K562 (cell line): Measurements from ENCODE around the gene RNF175. TPM values are rescaled to one million over a fixed set of nuclear protein-coding genes. Genes with fewer than 3 reads are reported as not detected.

Experiments used
- ATAC-seq: fragments of 200-7000 bp; cut with Tn5 transposase; 3 replicates; pipeline ENCODE4 v1.9.1; 2020; ENCODE audit warnings: moderate library complexity
- BruUV-seq: library from RNA; stranded (reverse); fragments of 400-500 nt; replicated peaks from 2 replicates; lab custom pipeline; 2021; lab: Mats Ljungman, UMichigan
- CTCF ChIA-PET: fragments of 300-600 bp; formaldehyde crosslinking; extraction: SDS; loops from one replicate; lab custom pipeline; 2021; ENCODE audit warnings: low intra/inter-chr PET ratio; lab: Yijun Ruan, JAX
- POLR2A ChIA-PET: fragments of 300-600, 350-650 bp; sonication (Branson Sonifier 250); formaldehyde crosslinking; extraction: SDS; loops from one replicate; lab custom pipeline; 2021; ENCODE audit warnings: antibody characterized with exemption, inconsistent platforms; lab: Yijun Ruan, JAX
- DNase-seq, 4 experiments: peaks; one replicate each; pipeline versions ENCODE4 v3.0.0 to v3.0.0-alpha.2; 2011 to 2018; ENCODE audit warnings: low spot score in 3 of 4, mixed read lengths in 3 of 4; ENCODE audit errors: extremely low read depth in 1 of 4
- FAIRE-seq: peaks from 2 replicates; lab custom pipeline; 2011; peaks lifted over from hg19 to GRCh38; lab: Jason Lieb, UNC
- H2AFZ ChIP-seq: 2 replicates; pipeline ENCODE4 v1.6.0; 2011; ENCODE audit warnings: low read depth, low read length, control low read depth, inconsistent platforms
- H3K27ac ChIP-seq: fragments of 200-600 bp; 3 replicates; pipeline ENCODE4 v1.8.0; 2011; ENCODE audit warnings: low read depth, mild to moderate bottlenecking, control low read depth, inconsistent platforms, low read length, moderate library complexity, mixed read lengths; ENCODE audit errors: extremely low read depth
- H3K27me3 ChIP-seq, 2 experiments: fragments of 300-600 bp in 1 of 2; 2 replicates in 1 of 2; 3 replicates in 1 of 2; pipeline versions ENCODE4 v1.6.0 to v1.8.0; 2011; ENCODE audit warnings: inconsistent platforms in 2 of 2, low read length in 2 of 2, mild to moderate bottlenecking in 1 of 2, mixed read lengths in 1 of 2, moderate library complexity in 1 of 2; ENCODE audit not compliant: control insufficient read depth in 2 of 2, insufficient read depth in 2 of 2
- H3K36me3 ChIP-seq: fragments of 300-600 bp; 3 replicates; pipeline ENCODE4 v1.8.0; 2011; ENCODE audit warnings: mild to moderate bottlenecking, low read length, inconsistent platforms; ENCODE audit not compliant: control insufficient read depth, insufficient read depth
- H3K4me1 ChIP-seq, 2 experiments: fragments of 200-600 bp in 1 of 2; replicated peaks in 1 of 2; 2 replicates in 1 of 2; 3 replicates in 1 of 2; pipeline versions ENCODE4 v1.5.1 to v1.8.0; 2011; ENCODE audit warnings: inconsistent platforms in 2 of 2, low read length in 2 of 2, mild to moderate bottlenecking in 1 of 2, mixed read lengths in 1 of 2, moderate library complexity in 1 of 2; ENCODE audit not compliant: control insufficient read depth in 2 of 2, insufficient read depth in 2 of 2
- H3K4me2 ChIP-seq: 2 replicates; pipeline ENCODE4 v1.6.1; 2011; ENCODE audit warnings: low read length, control low read depth, inconsistent platforms, mixed read lengths; ENCODE audit not compliant: insufficient read depth
- H3K4me3 ChIP-seq: fragments of 200-600 bp; sonication (generic), shearing (Covaris generic); 2 replicates; pipeline ENCODE4 v1.5.1; 2016; ENCODE audit warnings: control low read depth, inconsistent platforms
- H3K79me2 ChIP-seq: fragments of 200-600 bp; 3 replicates; pipeline ENCODE4 v1.8.0; 2011; ENCODE audit warnings: low read length, inconsistent platforms; ENCODE audit not compliant: control insufficient read depth, insufficient read depth
- H3K9ac ChIP-seq, 2 experiments: 2 replicates each; pipeline versions ENCODE4 v1.6.0 to v1.6.1; 2011; ENCODE audit warnings: low read depth in 2 of 2, low read length in 2 of 2, control low read depth in 1 of 2, inconsistent platforms in 1 of 2, mild to moderate bottlenecking in 1 of 2, mixed read lengths in 1 of 2; ENCODE audit not compliant: insufficient read depth in 1 of 2
- H3K9me1 ChIP-seq: one replicate; pipeline ENCODE4 v1.6.0; 2011; ENCODE audit warnings: inconsistent platforms, mild to moderate bottlenecking, low read length, moderate library complexity; ENCODE audit not compliant: control insufficient read depth, insufficient read depth
- H3K9me3 ChIP-seq: replicated peaks from 2 replicates; pipeline ENCODE4 v1.5.1; 2011; ENCODE audit warnings: low read depth, low read length, inconsistent platforms; ENCODE audit not compliant: control insufficient read depth, insufficient read depth
- H4K20me1 ChIP-seq: replicated peaks from 2 replicates; pipeline ENCODE4 v1.6.1; 2011; ENCODE audit warnings: low read length, inconsistent platforms, mixed read lengths; ENCODE audit not compliant: control insufficient read depth, insufficient read depth
- ELF4 ChIP-seq: fragments of 450-650 bp; formaldehyde crosslinking; IDR thresholded peaks from 2 replicates; pipeline ENCODE4 v1.4.0; 2022; ENCODE audit warnings: missing genetic modification characterization
- FOXA3 ChIP-seq, 2 experiments: fragments of 450-650 bp in 1 of 2; sonication (generic) in 1 of 2; formaldehyde crosslinking; IDR thresholded peaks in 1 of 2; conservative IDR thresholded peaks in 1 of 2; 2 replicates each; pipeline versions ENCODE4 v1.4.0 to v1.8.0; 2020 to 2022; ENCODE audit warnings: mild to moderate bottlenecking in 2 of 2, missing genetic modification reagents in 1 of 2
- HDAC6 ChIP-seq: IDR thresholded peaks from 2 replicates; pipeline ENCODE4 v1.6.1; 2012; ENCODE audit warnings: low read depth, mild to moderate bottlenecking, control low read depth, inconsistent platforms, low read length, moderate library complexity
- OTX1 ChIP-seq: fragments of 450-650 bp; formaldehyde crosslinking; IDR thresholded peaks from 2 replicates; pipeline ENCODE4 v1.4.0; 2022; ENCODE audit warnings: mild to moderate bottlenecking
- SMARCB1 ChIP-seq: IDR thresholded peaks from 2 replicates; pipeline ENCODE4 v1.6.1; 2011; ENCODE audit warnings: improper control_type of control experiment, low read depth; ENCODE audit not compliant: insufficient read length
- SNIP1 ChIP-seq: fragments of 450-650 bp; IDR thresholded peaks from 2 replicates; pipeline ENCODE4 v1.7.1; 2017; ENCODE audit warnings: low read depth, mild to moderate bottlenecking
- ZNF165 ChIP-seq: fragments of 250-450 bp; sonication (Bioruptor Pico); IDR thresholded peaks from 2 replicates; pipeline ENCODE4 v1.4.0; 2020; ENCODE audit warnings: borderline replicate concordance
- ZNF589 ChIP-seq: fragments of 200-800 bp; sonication (Bioruptor generic); IDR thresholded peaks from 2 replicates; pipeline ENCODE4 v1.6.1; 2016; ENCODE audit warnings: low read depth, missing genetic modification characterization, missing compliant biosample characterization
- WGBS: fragments of 100-300 bp; shearing (Covaris generic); methylation state at CpG from one replicate; pipeline ENCODE4 v1.1.6; 2016; ENCODE audit warnings: low coverage, mixed read lengths; ENCODE audit not compliant: insufficient coverage; ENCODE audit errors: missing lambda C conversion rate; 5-methylcytosine and 5-hydroxymethylcytosine counted together
- in situ Hi-C: fragments of 300-500 bp; cut with MboI; formaldehyde crosslinking; loops from 4 replicates; pipeline ENCODE4 v1.15.0; 2018; ENCODE audit warnings: inconsistent platforms, mixed read lengths
- intact Hi-C: fragments of 100-400 bp; cut with micrococcal nuclease; formaldehyde crosslinking; loops from 2 replicates; pipeline ENCODE4 v1.14.2; 2022
- polyA plus RNA-seq, 8 experiments: library from polyadenylated mRNA; depleted of rRNA in 4 of 8; stranded (reverse) in 5 of 8; unstranded in 3 of 8; fragments of >200 nt; fragmentation: Nextera tagmentation in 2 of 8; fragmentation: Illumina TruSeq in 1 of 8; extraction: Ambion mirVana in 2 of 8; extraction: Trizol in 1 of 8; gene quantifications; 2 replicates each; pipeline versions ENCODE4 v1.2.1 to v1.2.3, GENCODE V29; 2011 to 2014; ENCODE audit warnings: inconsistent platforms in 1 of 8, missing spikeins in 1 of 8
- total RNA-seq, 7 experiments: library from RNA; depleted of rRNA in 6 of 7; stranded (reverse); fragments of >200 nt in 6 of 7; fragmentation: Illumina TruSeq in 2 of 7; extraction: Trizol in 2 of 7; gene quantifications; 2 replicates each; pipeline versions ENCODE4 v1.2.1 to v1.2.3, GENCODE V29; 2011 to 2021; ENCODE audit warnings: low replicate concordance in 1 of 7
- TF ChIP-seq, protein P1 (sequence below), 2 experiments: fragments of 450-650 bp in 1 of 2; sonication (generic) in 1 of 2; formaldehyde crosslinking in 1 of 2; IDR thresholded peaks; 2 replicates each; pipeline versions ENCODE4 v1.7.1 to v1.9.0; 2016 to 2022; ENCODE audit warnings: inconsistent platforms in 1 of 2, mild to moderate bottlenecking in 1 of 2, missing genetic modification reagents in 1 of 2
- TF ChIP-seq, protein P2 (sequence below): fragments of 450-650 bp; IDR thresholded peaks from 2 replicates; pipeline ENCODE4 v1.6.1; 2017; ENCODE audit warnings: mild to moderate bottlenecking, moderate library complexity
- TF ChIP-seq, protein P3 (sequence below): fragments of 250-450 bp; sonication (Bioruptor Pico); IDR thresholded peaks from 2 replicates; pipeline ENCODE4 v1.8.0; 2022; ENCODE audit warnings: inconsistent platforms, mild to moderate bottlenecking, moderate library complexity, borderline replicate concordance

Gene RNF175
- total and polyA plus RNA-seq, 9 of the 15 experiments (the other 6 are each of a cell fraction or from before 2014, with no cell fraction given) = not detected

DNA sequence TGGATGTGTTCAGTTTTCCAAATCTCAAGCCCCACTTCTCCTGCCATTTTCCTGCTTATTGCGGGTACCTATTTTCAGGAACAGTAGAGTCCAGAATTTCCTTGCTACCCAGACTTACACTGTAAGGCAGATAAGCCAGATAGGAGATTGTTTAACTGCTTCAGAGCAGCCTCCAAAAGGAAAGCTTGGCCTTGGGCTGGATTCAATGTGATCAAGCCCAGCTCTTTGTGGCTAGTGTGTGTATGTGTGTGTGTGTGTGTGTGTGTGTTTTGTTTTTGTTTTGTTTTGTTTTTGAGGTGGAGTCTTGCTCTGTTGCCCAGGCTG, 34.0 kb downstream of the RNF175 start:
- H3K36me3 ChIP-seq = no peaks in the 10 kb centered on the region
- H3K9ac ChIP-seq = no peak overlapping the region
- no peak for DNase-seq
- no peak for ATAC-seq
- CTCF ChIA-PET = no interaction called here
- no peaks in the 10 kb centered on the region for H3K9me1 ChIP-seq
- WGBS = 0% methylated on average over 1 of the region's 1 CpG
- no TSS peak for BruUV-seq
- FAIRE-seq = no peak
- no peak overlapping the region for H2AFZ ChIP-seq
- no peaks in the 10 kb centered on the region for H3K79me2 ChIP-seq
- H4K20me1 ChIP-seq = no peaks in the 10 kb centered on the region
- in situ Hi-C loops (no loop called here), intact Hi-C loops (no loop called here)
- POLR2A ChIA-PET = interaction anchor here (1.0 kb wide), 1 partner anchor 208 kb away, joined by 3 read pairs; no protein-coding TSS in a partner anchor
- no peak overlapping the region for H3K4me3 ChIP-seq
- no peaks in the 10 kb centered on the region for H3K4me1 ChIP-seq
- no peak overlapping the region for H3K4me2 ChIP-seq
- H3K9me3 ChIP-seq = no peaks in the 10 kb centered on the region
- H3K27ac ChIP-seq = no peak overlapping the region
- peaks cover 2 to 5% of the 10 kb centered on the region in 2 experiments; a peak in 2 of 5 replicates for H3K27me3 ChIP-seq
- no peak for TF ChIP-seq ZNF165
- TF ChIP-seq SNIP1 = no peak
- TF ChIP-seq, protein P1, sequence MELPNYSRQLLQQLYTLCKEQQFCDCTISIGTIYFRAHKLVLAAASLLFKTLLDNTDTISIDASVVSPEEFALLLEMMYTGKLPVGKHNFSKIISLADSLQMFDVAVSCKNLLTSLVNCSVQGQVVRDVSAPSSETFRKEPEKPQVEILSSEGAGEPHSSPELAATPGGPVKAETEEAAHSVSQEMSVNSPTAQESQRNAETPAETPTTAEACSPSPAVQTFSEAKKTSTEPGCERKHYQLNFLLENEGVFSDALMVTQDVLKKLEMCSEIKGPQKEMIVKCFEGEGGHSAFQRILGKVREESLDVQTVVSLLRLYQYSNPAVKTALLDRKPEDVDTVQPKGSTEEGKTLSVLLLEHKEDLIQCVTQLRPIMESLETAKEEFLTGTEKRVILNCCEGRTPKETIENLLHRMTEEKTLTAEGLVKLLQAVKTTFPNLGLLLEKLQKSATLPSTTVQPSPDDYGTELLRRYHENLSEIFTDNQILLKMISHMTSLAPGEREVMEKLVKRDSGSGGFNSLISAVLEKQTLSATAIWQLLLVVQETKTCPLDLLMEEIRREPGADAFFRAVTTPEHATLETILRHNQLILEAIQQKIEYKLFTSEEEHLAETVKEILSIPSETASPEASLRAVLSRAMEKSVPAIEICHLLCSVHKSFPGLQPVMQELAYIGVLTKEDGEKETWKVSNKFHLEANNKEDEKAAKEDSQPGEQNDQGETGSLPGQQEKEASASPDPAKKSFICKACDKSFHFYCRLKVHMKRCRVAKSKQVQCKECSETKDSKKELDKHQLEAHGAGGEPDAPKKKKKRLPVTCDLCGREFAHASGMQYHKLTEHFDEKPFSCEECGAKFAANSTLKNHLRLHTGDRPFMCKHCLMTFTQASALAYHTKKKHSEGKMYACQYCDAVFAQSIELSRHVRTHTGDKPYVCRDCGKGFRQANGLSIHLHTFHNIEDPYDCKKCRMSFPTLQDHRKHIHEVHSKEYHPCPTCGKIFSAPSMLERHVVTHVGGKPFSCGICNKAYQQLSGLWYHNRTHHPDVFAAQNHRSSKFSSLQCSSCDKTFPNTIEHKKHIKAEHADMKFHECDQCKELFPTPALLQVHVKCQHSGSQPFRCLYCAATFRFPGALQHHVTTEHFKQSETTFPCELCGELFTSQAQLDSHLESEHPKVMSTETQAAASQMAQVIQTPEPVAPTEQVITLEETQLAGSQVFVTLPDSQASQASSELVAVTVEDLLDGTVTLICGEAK (IDR thresholded peaks at IDR 0.05) = no peak
- TF ChIP-seq, protein P1 (CRISPR knock-in tag; IDR thresholded peaks at IDR 0.05) = no peak
- TF ChIP-seq HDAC6 = no peak
- TF ChIP-seq ZNF589 (CRISPR knock-in tag) = no peak
- no peak for TF ChIP-seq OTX1
- TF ChIP-seq, protein P2, sequence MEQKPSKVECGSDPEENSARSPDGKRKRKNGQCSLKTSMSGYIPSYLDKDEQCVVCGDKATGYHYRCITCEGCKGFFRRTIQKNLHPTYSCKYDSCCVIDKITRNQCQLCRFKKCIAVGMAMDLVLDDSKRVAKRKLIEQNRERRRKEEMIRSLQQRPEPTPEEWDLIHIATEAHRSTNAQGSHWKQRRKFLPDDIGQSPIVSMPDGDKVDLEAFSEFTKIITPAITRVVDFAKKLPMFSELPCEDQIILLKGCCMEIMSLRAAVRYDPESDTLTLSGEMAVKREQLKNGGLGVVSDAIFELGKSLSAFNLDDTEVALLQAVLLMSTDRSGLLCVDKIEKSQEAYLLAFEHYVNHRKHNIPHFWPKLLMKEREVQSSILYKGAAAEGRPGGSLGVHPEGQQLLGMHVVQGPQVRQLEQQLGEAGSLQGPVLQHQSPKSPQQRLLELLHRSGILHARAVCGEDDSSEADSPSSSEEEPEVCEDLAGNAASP = no peak
- no peak for TF ChIP-seq ELF4
- TF ChIP-seq FOXA3 (CRISPR knock-in tag; conservative IDR thresholded peaks at IDR 0.05 in 1 of 2, IDR thresholded peaks at IDR 0.05 in 1 of 2) = no peak
- TF ChIP-seq, protein P3, sequence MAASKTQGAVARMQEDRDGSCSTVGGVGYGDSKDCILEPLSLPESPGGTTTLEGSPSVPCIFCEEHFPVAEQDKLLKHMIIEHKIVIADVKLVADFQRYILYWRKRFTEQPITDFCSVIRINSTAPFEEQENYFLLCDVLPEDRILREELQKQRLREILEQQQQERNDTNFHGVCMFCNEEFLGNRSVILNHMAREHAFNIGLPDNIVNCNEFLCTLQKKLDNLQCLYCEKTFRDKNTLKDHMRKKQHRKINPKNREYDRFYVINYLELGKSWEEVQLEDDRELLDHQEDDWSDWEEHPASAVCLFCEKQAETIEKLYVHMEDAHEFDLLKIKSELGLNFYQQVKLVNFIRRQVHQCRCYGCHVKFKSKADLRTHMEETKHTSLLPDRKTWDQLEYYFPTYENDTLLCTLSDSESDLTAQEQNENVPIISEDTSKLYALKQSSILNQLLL (CRISPR knock-in tag) = no peak
- no peak for TF ChIP-seq SMARCB1
